ENCODE measurements around the gene NOB1.
"Not testable (repeated sequence)": the region's sequence is repeated elsewhere in the genome, so short reads cannot be mapped to it uniquely, and the experiment has no call there.

The NOB1 gene

DNA sequence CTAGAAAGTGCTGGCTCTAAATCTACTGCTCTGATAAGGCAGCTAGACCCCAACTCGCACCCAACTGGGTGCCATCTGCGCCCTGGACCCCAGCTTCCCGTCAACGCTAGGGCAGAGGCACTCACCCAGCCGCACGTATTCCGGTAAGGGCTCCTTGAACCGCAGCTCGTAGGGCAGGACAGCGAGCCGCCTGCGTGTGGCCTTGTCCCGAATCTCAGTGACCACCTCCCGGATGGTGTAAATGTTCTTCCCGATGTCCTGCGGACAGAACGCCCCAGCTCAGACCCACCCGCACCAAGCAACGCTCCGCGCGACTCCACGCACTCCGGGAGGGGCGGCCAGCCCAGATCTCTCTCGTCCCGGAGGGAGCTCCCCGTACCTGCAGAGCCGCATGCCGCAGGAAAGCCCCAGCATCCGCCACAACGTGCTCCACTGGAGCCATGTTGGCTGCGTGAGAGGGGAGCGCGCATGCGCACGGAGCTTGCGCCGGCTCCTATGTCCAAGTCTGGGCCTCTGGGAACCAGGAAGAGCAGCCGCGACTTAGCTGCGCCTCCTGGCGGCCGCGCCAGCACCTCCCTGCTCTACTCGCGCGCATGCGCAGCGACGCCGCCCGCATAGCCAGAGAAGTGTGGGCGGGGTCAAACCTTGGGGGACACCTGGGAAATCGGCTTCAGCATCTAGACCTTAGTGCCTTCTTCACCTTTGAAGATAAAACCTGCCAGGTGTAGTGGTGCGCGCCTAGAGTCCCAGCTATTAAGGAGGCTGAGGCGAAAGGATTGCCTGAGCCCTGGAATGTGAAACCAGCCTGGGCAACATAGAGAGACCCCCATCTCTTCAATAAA, at the start of gene NOB1:
TSS of gene NOB1 (minus strand) at position 458 of the 842 bp plus-strand sequence. CDS start at position 442, 16 bp downstream.
- peak; percentile 59 to 98 (median 94) for DNase-seq

DNA sequence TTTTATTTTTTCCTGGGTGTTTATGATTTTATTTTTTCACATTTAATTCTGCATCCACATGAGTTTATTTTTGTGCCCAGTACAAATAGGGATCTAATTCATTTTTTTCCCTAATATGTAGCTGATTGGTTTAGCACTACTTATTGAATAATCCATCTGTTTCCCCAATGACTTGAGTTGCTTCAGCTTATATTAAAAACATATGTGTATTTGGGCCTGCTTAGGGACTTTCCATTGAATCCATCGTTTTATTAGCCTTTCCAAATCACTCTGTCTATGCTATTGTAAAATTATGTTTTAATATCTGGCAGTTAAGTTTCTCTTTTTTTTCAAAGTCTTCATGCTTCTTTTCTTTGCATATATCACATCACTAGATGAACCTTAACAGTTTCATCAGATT, 49.6 kb upstream of the NOB1 start:
- no peak for DNase-seq

DNA sequence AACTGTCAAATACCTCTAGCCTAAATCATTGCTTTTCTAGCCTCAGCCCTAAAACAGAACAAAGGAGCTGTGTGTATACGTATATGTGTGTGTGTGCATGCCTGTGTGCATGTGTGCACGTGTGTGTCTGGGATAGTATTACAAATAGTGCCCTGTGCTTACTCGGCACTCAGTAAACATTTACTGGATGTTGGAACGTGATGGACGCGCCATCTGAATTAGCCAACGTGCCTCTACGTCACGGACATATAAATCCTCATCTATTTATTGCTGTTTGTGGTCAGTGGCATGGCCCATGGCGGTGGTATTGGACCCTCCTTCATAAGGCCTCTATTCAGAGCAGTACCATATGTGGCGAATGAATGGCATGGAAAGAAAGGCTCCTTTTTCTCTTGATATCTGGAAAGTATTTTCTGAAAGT, 44.9 kb upstream of the NOB1 start:
- DNase-seq = peak in 5 of 58 donors; percentile 12 to 36 (median 16)

DNA sequence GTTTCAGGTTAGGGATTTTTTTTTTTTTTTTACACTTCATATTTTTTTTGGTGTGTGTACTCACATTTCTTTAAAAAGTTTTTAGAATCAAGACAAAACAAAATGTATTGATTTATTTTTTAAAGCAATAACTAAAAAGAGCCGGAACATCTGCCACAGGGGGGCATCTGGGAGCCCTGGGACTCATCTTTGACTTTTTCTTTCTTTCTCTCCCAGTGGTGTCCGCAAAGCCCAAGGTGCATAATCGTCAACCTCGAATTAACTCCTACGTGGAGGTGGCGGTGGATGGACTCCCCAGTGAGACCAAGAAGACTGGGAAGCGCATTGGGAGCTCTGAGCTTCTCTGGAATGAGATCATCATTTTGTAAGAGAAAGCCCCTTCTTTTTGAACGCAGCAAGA, 43.7 kb upstream of the NOB1 start:
- DNase-seq = peak in 22 of 58 donors; percentile 3 to 63 (median 18)

DNA sequence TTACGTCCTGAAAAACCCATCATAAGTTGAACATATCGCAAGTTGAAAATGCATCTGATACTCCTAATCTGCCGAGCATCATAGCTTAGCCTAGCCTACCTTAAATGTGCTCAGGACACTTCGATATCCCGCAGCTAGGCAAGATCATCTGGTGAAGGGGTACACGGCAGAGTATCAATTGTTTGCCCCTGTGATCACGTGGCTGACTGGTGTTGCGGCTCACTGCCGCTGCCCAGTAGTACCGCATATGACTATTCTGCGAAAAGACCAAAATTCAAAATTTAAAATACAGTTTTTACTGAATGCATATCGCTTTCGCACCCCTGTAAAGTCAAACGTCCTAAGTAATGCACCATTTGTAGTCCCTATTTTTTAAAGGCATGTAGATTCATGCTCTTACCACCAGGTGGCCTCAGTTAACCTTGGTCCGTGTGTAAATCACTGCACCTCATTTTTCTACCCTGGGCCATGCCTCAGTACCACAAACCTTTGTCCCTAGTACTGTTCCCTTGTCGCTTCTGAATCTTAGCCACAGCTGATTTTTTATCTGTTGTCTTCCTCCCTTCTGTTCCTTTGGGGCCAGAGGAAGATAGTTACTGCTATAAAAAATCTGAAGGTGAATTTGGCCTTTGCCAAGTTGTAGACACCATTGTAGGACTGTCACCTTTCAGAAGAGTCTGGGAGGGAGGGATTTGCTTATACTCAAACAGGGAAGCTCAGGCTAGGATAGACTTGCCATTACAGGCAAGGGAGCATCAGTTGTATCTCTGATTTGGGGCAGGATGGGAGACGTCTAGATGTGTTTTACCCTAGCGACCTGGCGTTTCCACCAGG, 41.8 kb upstream of the NOB1 start:
- peak in 28 of 58 donors; percentile 6 to 76 (median 29) for DNase-seq

DNA sequence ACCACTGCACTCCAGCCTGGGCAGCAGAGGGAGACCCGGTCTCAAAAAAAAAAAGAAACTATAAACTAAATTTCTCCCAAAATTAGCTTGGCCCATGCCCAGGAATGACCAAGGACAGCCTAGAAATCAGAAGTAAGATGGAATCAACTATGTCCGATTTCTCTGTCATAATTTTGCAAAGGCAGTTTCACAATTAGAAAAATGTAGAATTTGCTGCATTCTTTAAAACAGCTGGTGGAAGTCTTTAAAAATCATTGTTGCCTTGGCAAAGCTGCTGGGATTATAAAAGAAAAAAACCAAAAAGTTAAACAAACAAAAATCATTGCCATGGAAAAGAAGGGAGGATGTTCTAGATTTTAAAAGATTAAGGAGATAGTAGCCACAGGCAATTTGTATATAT, 39.8 kb upstream of the NOB1 start:
- no peak for DNase-seq

DNA sequence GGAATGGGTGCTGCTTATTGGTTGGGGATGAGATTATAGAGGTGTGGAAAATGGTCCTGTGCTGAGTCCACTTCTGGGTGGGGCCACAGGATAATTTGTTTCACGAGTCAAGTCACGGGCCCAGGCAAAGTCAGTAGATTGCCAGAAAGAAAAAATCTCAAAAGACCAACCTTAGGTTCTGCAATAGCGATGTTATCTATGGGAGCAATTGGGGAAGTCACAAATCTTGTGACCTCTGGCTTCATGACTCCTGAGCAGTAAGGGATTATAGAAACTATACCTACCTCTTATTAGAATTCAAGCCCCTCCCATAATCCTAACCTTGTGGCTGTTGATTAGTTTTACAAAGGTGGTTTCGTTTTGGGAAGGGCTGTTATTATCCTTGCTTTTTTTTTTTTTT, 38.8 kb upstream of the NOB1 start:
- no peak for DNase-seq

DNA sequence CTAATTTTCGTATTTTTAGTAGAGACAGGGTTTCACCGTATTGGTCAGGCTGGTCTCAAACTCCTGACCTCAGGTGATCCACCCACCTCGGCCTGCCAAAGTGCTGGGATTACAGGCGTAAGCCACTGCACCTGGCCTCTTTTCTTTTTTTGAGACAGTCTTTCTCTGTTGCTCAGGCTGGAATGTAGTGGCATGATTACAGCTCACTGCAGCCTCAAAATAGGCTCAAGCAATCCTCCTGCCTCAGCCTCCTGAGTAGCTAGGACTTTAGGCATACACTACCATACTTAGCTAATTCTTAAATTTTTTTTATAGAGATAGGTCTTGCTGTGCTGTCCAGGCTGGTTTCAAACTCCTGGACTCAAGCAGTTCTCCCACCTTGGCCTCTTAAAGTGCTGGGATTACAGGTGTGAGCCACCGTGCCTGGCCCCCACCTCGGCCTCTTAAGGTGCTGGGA, 36.7 kb upstream of the NOB1 start:
- DNase-seq = not testable (repeated sequence)

DNA sequence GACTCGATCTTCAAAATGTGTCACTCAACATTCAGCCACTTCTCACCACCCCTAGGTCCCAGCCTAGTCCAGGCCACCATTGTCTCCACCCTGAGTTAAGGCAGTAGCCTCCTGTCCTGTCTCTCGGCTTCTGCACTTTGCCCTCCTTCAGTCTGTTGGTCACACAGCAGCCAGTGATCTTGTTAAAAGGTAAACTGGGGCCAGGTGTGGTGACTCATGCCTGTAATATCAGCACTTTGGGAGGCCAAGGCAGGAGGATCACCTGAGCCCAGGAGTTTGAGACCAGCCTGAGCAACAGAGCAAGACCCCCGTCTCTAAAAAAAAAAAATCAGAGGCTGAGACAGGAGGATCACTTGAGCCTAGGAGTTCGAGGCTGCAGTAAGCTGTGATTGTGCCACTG, 33.2 kb upstream of the NOB1 start:
- DNase-seq = no peak

DNA sequence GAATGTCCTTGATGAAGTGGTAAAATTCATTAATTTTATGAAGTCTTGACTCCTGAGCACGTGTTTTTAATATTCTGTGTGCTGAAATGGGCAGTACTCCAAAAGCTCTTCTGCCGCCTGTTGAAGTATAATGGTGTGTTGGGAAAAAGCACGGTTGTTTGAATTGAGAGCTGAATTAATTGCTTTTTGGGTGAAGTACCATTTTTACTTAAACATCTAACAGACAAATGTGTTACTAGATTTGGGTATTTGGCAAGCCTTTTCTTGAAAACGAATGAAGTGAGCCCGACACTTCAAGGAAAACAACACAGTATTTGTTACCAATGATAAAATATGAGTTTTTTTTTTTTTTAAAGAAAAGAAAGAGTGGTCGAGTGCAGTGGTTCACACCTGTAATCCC, 29.9 kb upstream of the NOB1 start:
- no peak for DNase-seq

DNA sequence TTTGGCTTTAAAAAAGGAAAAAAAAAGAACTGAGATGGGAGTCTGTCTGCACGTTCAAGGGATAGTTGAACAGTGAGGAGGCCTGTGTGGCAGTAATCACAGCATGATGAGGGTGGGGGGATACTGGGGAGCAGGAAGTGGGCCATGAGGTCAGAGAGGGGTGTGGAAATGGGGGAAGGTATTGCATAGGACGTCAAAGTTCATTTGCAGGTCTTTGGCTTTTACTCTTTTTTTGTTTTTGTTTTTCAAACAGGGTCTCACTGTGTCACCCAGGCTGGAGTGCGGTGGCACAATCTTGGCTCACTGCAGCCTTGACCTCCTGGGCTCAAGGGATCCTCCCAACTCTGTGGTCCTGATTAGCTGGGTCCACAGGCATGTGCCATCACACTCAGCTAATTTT, 26.4 kb upstream of the NOB1 start:
- no peak for DNase-seq

DNA sequence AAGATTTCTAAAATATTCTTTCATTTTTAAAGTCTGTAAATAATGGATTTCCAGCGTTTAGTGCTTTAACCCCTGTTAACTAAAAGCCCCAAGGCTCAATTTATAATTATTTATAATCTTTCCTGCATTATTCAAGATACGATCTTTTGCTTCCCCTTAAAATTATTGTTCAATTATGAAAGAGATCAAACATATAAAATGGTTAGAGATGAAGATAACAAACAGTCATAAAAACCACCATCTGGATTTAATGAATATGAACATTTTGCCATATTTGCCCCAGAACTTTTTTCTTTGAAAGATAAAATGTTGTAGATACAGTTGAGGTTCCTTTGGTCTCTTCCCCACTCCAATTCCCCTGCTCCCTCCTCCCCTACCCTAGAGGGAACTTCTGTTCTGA, 25.0 kb upstream of the NOB1 start:
- no peak for DNase-seq

DNA sequence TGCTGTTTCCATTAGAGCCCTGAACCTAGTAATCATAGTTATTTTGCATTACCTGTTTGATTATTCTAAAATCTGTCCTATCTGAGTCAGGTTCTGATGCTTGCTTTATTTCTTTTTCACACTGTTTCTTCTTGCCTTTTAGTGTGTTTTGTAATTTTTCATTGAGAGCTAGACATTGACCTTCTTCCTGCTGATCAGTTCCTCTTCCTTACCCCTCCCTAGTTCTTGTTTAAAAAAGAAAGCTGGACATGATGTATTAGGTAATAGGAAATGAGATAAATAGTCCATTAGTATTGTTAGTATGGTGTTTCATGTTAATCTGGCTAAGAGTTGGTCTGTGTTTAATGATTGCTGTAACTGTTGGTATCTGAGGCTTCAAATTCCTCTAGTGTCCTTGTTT, 20.8 kb upstream of the NOB1 start:
- DNase-seq = no peak

DNA sequence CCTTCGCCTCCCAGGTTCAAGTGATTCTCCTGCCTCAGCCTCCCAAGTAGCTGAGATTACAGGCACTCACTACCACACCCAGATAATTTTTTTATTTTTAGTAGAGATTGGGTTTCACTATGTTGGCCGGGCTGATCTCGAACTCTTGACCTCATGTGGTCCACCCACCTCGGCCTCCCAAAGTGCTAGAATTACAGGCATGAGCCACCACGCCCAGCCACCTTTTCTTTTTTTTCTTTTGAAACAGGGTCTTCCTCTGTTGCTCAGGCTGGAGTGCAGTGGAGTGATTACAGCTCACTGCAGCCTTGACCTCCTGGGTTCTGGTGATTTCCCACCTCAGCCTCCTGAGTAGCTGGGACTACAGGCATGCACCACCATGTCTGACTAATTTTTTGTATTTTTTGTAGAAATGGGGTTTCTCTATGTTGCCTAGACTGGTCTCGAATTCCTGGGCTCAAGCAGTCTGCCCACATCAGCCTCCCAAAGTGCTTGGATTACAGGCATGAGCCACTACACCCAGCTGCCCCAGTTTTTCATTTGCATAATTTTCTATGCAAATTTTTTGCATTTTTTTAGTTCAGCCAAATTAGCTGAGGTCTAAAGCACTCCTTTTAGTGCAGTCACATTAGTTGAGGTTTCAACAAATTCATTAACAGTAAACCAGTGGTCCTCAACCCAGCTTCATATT, 18.7 kb upstream of the NOB1 start:
- no peak for DNase-seq

DNA sequence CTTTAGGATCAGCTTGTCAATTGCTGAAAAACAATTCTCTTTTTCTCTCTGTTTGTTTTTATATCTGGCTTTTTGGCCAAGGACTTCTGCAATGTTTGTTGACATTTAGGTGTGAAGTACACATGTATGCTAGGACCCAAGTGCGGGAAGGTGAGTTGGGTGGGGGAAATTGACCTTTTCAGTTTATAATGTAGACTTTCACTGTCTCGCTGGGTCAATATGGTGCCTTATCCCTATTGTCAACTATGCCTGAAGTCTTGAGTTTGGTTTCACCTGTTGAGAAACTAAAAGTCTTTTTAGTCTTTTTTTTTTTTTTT, 16.9 kb upstream of the NOB1 start:
- DNase-seq = no peak

DNA sequence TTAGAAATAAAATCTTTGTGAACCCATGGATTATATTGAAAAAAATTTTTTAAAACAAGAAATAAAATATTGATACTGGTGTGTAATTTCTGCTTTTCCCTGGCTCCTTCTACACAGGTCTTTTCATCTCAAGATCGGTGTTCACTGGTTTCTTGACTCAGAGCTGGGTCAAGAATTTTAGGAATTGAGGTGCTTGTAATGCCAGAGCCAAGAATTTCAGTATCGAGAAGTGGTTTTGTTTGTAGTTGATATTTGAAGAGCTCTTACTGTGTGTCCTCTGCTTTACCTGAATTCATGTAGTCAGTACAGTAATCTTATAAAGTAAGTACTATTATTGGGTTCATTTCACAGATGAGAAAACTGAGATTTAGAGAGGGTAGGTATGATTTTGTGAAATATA, 14.7 kb upstream of the NOB1 start:
- DNase-seq = no peak

DNA sequence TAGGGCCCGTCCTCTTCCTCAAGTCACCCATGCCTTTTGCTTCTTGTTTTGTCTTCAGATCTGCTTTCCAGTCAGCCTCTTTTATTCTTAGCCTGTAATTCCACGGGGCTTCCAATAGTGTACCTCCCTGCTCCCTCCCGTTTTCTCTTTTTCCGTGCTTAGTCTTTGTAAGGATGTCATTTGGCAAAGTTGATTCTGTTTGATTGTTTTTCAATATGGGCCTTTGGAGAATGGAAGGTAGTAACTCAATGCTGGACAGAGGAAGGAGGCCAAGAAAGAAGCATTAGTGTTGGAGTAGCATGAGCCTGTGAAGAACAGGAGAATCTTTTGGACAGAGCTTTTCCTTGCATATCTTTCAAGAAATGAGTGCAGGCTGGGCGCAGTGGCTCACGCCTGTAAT, 13.9 kb upstream of the NOB1 start:
- no peak for DNase-seq

DNA sequence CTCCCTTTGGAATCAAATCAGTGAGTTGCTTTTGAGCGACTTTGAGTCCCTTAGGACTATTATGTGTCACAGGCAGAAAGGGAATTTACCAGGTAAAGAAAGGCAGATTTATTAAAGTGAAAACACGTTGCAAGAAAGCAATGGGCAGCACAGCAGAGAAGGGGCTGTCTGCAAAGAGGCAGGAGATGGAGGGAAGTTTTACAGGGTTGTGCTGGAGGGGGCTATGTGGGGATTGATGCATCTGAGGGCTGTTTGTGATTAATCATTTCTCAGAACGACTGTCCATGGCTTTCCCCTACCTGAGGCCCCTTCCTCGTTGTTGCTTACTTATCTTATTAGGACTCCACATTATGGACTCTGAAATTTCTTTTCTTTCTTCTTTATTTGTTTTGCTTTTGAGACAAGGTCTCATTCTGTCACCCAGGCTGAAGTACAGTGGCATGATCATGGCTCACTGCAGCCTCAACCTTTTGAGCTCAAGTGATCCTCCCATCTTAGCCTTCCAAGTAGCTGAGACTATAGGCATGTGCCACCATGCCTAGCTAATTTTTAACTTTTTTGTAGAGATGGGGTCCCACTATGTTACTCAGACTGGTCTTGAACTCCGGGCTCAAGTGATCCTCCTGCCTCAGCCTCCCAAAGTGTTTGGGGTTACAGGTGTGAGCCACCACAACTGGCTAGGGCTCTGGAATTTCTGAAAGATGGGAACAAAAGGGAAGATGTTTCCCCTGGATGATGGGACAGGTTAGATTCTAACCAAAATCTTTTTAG, 12.9 kb upstream of the NOB1 start:
- DNase-seq = no peak

DNA sequence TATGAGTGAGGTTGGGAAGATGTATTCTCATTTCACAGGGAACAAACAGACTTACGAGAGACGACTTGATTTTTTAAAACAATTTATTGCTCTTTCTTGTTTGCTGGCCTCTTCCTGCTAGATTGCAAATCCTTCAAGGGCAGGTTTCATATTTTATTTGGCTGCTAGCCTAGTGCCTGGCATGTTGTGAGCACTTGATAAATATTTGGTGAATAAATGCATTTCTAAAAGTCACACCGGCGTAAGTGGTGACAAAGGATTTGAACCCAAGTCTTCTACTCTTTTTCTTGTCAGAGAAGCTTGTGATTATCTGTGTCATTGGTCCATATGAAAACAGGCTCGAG, 8.8 kb upstream of the NOB1 start:
- DNase-seq = no peak

DNA sequence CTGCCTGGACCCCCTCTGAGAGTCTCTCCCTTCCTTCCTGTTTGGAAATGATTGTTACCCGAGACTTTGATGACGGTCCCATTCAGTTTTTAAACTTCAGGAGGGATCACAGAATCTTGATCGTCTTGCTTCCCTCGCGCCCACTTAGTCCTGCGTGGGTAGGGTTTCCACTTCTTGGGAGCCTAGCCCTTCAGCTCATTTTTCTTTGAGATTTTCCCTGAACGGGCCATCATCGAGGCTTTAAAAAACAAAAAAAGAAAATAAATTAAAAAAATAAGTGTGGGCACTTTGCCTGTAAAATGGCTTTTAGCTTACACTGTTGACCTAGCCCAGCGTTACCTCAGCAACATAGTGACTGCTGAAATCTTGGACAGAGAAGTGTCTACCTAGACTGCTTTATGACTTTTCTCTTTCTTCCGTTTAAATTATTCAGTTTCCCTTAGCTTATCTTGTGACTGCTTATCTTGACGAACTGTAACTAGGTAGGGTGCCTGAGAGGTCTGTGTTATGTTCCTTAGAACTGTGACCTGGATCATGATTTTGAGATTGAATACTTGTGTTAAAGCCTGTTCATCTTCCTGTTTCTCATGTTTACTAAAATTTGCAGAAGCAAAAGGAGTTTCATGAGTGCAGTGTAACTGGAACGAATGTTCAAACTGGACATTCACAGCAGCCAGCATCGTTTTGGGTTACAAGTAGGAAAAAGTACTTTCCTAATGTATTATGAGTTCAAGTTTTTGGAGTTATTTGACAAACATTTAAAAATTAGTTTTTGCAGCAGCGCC, 8.3 kb upstream of the NOB1 start:
- DNase-seq = no peak

Data from anterior cingulate cortex (tissue), 58 donors.